Lower leg skin (tissue), 4 donors: ENCODE measurements around the gene KIF17. TPM values are rescaled to one million over a fixed set of nuclear protein-coding genes. Genes with fewer than 3 reads are reported as not detected.

Source experiments
- DNase-seq, 2 donors: peaks; one replicate each; pipeline ENCODE4 v3.0.0-alpha.2; 2019; ENCODE audit warnings: low spot score in 2 of 2
- H3K4me3 ChIP-seq: fragments of 200-600 bp; sonication (generic); 2 replicates; pipeline ENCODE4 v1.5.1; 2017; ENCODE audit warnings: mild to moderate bottlenecking, low read depth; ENCODE audit not compliant: poor library complexity, severe bottlenecking
- CTCF ChIP-seq, 3 donors: fragments of 450-650 bp; IDR thresholded peaks; one replicate each; pipeline ENCODE4 v1.5.1; 2016; ENCODE audit warnings: antibody characterized with exemption in 3 of 3, mild to moderate bottlenecking in 3 of 3, moderate library complexity in 2 of 3
- POLR2A ChIP-seq, 2 donors: fragments of 450-650 bp; IDR thresholded peaks; one replicate each; pipeline ENCODE4 v1.6.1; 2016 to 2017; ENCODE audit warnings: antibody characterized with exemption in 2 of 2, mild to moderate bottlenecking in 1 of 2, moderate library complexity in 1 of 2
- WGBS, 2 donors: methylation state at CpG; one replicate each; pipeline ENCODE4 v1.1.5; 2018; 5-methylcytosine and 5-hydroxymethylcytosine counted together
- intact Hi-C: fragments of 100-400 bp; cut with DNase I; formaldehyde crosslinking; loops from one replicate; pipeline ENCODE4 v1.15.0; 2023; ENCODE audit warnings: low total_unique reads
- total RNA-seq, 4 donors: library from RNA; depleted of rRNA; stranded (reverse); fragments of >200 nt; gene quantifications; one replicate each; pipeline ENCODE4 v1.1.0, GENCODE V29; 2016

Gene KIF17
- total RNA-seq, 4 donors from 2014 or later: 0.30 to 5.7 (median 2.2) TPM

DNA sequence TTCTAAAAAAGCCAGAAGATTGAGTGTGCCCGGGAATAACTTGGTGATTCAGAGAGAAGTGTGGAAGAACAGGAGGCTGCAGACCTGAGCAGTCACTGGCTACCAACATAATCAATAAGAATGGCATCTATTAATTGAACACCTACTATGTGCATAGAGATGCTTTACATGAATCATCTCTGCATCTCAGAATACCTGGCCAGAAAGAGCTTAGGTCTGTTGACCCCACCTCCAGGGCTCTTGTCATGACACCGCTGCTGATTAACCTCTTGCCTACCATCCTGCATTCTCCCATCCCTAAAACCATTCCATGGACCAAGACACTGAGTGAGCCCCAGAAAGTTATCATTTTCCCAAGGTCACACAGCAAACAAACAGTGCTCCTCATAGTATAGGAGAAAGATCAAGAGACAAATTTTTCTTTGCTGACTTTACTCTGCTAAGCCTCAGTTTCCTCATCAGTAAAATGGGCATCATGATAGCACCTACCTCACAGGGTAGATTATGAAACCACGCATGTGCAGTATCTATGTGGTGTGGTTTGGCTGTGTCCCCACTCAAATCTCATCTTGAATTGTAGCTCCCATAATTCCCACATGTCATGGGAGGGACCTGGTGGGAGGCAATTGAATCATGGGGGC, 100.8 kb downstream of the KIF17 start:
- no peak for TF ChIP-seq CTCF (IDR thresholded peaks at IDR 0.05)
- TF ChIP-seq POLR2A (IDR thresholded peaks at IDR 0.05): no peak
- WGBS, 2 donors: 67 to 73% methylated on average over 3 of the region's 3 CpGs
- no peak for DNase-seq
- no peak overlapping the region for H3K4me3 ChIP-seq
- intact Hi-C loops: no loop called here

DNA sequence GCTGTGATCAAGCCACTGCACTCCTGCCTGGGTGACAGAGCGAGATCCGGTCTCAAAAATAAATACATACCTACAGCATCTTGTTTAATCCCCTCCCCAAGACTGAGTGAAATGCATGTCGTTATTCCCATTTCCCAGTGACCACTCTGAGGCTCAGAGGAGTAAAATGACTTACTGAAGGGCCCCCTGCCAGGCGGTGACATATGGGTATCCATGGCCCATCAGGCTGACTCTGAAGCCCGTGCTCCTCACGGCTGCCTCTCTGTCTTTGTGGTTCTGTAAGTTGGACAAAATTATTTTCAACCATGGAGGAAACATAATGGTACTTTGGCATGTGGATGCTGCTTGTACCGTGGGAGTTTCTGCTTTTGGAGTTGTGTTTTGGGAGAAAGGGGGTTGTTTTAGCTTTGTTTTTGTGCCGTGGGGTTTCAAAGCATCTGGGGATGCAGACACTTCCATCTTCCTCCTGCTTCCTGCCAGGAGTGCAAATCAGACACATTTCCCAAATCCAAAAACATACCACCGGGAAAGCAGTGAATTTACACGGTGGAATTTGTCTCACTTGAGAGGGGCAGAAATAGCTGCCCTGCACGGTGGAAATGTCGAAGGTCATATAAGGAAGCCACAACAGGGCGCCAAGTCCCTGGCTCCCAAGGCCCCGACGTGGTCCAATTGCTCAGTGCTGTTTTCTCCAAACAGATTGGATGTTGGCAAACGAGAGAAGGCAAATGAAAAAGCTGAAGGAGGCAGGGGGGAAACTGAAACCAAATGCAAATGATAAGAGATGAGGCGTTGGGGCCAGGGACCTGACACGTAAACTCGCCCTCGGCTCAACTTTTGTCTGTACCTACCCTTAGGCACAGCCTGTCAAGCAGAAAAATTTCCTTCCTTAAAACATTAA, 101.6 kb downstream of the KIF17 start:
- H3K4me3 ChIP-seq: no peak overlapping the region
- DNase-seq: no peak
- 45 to 49% methylated on average over 20 of the region's 20 CpGs for WGBS, 2 donors
- intact Hi-C loops: no loop called here
- TF ChIP-seq CTCF (IDR thresholded peaks at IDR 0.05) (no peak), POLR2A (IDR thresholded peaks at IDR 0.05) (no peak)

- TF ChIP-seq CTCF (IDR thresholded peaks at IDR 0.05) (no peak), POLR2A (IDR thresholded peaks at IDR 0.05) (no peak)
- intact Hi-C loops: no loop called here
- DNase-seq: no peak
- WGBS, 2 donors: 69 to 73% methylated on average over 3 of the region's 3 CpGs
- no peak overlapping the region for H3K4me3 ChIP-seq
Observed at GRCh38 chr1:20614131-20614579, 103.7 kb downstream of the KIF17 start.

Other genes with a start within 250 kb of the KIF17 start
- gene CAMK2N1, start 231.8 kb downstream of the KIF17 start, total RNA-seq: 10 to 100 TPM in 2 of 4 donors, 1 to 10 TPM in 2; 3.8 to 13.3 (median 8.4) TPM
- 10 to 100 TPM; 32.7 to 46.2 (median 37.4) TPM for gene MUL1, start 209.9 kb downstream of the KIF17 start, total RNA-seq
- gene FAM43B, start 165.4 kb downstream of the KIF17 start, total RNA-seq: under 1 TPM in 2 of 4 donors, not detected in 2; 0.15 to 0.62 TPM
- 10 to 100 TPM in 3 of 4 donors, 1 to 10 TPM in 1; 5.3 to 24.1 (median 18.5) TPM for gene CDA, start 128.9 kb downstream of the KIF17 start, total RNA-seq
- 100 to 1,000 TPM; 149 to 173 (median 161) TPM for gene PINK1, start 84.5 kb downstream of the KIF17 start, total RNA-seq
- gene DDOST, start 56.6 kb downstream of the KIF17 start, total RNA-seq: 100 to 1,000 TPM in 2 of 4 donors, 10 to 100 TPM in 2; 72.4 to 146 (median 113) TPM
- 1 to 10 TPM in 1 of 4 donors, under 1 TPM in 3; 0.11 to 1.0 (median 0.18) TPM for gene SH2D5, start 14.7 kb upstream of the KIF17 start, total RNA-seq
- gene HP1BP3, start 69.3 kb upstream of the KIF17 start, total RNA-seq: 100 to 1,000 TPM; 154 to 242 (median 190) TPM